ENCODE measurements around the gene ZFYVE9.

Gene ZFYVE9

DNA sequence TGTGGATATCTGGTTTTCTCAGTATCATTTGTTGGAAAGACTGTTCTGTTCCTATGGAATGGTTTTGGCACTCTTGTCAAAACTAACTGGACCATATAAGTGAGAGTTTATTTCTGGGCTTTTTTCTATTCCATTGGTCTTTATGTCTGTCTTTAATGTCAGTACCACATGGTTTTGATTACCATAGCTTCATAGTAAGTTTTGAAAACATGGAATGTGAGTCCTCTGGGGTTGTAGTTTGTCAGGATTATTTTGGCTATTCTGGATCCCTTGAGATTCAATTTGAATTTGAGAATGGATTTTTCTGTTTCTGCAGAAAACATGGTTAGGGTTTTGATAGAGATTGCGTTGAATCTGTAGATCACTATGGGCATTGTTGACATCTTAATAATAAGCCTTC is 107.9 kb downstream of the ZFYVE9 start:
- DNase-seq, result no peak

DNA sequence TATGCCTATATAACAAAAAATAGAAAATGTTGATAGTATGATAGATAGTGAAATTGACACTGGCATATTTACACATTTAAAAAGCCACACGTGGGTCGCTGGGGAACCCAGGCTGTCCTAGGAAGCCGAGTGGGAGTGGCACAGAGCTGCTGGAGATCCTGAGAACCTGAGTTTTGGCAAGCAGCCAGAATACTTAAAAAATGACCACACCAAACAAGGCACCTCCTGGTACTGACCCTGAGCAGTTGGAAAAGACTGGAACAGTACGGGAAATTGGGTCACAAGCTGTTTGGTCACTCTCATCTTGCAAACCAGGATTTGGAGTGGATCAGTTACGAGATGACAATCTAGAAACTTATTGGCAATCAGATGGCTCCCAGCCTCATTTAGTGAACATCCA is 111.5 kb downstream of the ZFYVE9 start:
- DNase-seq, result no peak

DNA sequence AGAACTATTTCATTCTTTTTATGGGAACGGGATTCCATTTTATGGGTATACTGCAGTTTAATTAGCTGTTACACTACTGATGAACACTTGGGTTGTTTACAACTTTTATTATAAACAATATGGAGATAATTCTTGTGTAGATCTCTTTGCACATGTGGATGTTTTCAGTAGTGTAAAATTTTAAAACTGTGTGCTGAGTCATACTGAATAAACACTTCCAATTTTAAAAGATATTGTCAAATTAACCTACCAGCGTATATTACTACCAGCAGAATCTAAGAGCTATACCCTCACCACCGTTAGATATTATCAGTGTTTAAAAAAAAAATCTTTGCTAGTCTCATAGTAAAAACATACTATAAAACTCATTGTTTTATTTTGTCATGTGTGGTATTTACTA is 118.0 kb downstream of the ZFYVE9 start:
- DNase-seq, result no peak

DNA sequence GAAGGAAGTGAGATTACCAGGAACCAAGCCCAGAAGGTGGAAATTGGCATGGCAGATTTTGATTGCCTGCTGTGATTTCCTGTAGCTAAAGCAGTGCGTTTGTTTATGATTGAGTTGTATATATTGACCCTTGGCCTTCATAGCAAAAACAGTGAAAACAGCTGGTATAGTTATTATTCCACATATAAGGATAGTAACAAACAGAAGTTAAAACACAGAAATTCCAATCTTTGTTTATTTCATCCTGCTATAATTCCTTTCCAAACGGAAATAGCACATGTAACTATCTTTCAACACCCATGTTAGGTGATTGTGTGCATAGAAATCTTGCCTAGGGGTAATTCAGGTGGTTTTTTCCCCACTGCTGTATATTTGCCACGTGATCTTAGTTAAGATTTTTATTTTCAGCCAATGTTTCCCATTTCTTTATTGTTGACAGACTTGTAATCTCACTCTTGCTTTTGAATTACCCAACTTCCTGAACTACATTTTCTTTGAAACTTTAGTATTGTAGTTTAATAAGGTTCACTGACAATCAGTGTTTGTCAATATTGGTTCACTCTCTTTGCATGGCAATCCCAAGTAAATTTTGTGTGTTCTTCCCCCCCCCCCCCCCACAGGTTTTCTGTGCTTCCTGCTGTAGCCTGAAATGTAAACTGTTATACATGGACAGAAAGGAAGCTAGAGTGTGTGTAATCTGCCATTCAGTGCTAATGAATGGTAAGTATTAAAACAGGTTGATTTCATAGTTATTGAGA is 121.4 kb downstream of the ZFYVE9 start:
- DNase-seq, result no peak

DNA sequence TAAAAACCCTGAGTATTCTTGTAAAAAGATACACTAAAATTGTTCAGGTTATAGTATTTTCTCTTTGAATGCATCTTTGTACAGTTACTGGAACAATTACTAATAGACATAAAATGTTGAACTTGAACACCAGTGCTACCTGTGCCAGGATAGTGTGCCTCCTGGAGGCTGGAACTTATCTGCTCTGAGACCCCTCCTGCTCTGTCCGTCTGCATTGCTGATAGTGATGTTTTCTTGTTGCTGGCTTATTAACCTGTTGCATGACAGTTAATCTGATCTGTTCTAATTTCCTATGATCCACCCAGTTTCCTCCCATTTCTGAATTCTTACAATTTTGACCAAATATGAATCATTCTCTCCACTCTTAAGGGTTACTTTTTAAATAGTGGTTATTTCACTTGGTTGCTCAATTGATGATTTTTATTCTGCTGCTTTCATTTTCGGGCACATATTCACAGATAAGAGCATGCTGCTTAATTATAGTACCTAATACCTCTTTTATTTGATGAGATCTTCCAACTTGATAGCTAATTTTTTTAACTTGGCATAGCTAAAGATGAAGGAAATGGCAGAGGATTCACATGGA is 122.7 kb downstream of the ZFYVE9 start:
- DNase-seq, result no peak

DNA sequence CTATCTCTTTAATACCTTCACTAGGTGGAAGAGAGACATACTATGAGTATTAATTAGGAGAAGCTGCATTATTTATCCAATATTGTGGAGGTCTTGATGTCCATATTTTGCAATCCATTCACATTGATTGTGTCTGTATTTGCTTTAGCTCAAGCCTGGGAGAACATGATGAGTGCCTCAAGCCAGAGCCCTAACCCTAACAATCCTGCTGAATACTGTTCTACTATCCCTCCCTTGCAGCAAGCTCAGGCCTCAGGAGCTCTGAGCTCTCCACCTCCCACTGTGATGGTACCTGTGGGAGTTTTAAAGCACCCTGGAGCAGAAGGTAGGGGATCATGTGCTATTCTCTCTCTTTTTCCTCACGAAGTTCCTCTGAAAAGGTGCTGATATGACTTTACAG is 124.6 kb downstream of the ZFYVE9 start:
- DNase-seq, result no peak

DNA sequence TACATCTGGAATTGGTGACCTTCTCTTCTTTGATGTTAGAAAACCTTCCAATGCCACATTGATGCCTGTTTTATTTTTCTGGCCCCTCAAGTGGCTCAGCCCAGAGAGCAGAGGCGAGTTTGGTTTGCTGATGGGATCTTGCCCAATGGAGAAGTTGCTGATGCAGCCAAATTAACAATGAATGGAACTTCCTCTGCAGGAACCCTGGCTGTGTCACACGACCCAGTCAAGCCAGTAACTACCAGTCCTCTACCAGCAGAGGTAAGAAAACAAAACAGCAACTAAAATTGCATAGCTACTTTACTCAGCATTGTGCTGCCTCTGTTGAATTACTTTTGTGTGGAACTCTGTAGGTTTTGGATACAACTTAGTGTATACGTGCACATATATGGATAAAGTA is 126.5 kb downstream of the ZFYVE9 start:
- no peak for DNase-seq

DNA sequence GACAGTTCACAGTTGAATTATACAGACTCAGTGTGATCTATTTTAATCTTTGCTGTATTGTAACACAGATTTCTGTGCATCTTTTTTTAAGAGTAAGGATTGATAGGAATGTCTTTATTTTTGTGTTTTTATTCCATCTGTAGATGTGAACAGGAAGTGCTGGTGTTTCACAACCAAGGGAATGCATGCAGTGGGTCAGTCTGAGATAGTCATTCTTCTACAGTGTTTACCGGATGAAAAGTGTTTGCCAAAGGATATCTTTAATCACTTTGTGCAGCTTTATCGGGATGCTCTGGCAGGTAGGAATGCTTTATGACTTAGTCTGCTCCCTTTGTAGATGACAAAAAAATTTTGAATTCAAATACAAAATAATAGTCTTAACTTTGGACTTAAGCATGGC is 139.6 kb downstream of the ZFYVE9 start:
- no peak for DNase-seq

DNA sequence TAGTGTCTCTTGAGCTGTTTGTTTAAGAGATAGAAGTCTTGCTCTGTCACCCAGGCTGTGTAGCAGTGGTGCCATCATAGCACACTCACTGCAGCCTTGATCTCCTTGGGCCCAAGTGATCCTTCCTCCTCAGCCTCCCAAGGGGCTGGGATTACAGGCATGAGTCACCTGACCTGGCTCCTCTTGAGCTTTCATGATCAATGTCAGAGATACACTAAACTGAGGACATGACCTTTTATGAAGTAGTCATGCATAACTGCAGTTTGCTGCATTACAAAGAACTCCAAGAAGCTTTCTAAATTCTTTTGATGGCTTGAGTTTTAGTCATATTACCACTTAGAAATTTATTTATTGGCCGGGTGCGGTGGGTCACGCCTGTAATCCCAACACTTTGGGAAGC is 146.4 kb downstream of the ZFYVE9 start:
- DNase-seq, result no peak

DNA sequence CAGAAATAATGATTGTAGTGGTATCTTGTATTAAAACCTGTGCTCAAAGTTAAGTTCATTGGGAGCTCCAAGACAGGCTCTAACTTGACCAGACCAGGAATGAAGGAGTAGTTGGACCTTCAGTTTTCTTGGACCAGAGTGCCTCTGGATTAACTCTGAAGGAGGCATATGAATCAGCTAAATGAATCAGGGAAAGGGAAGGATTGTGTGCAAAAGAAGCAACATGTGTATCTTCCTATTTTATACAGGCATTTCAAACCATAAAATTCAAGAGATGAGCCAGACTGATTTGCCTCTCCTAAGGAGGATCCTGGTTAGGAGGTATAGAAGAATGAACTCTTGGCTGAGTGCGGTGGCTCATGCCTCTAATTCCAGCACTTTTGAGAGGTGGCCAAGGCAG is 152.7 kb downstream of the ZFYVE9 start:
- DNase-seq, result no peak

DNA sequence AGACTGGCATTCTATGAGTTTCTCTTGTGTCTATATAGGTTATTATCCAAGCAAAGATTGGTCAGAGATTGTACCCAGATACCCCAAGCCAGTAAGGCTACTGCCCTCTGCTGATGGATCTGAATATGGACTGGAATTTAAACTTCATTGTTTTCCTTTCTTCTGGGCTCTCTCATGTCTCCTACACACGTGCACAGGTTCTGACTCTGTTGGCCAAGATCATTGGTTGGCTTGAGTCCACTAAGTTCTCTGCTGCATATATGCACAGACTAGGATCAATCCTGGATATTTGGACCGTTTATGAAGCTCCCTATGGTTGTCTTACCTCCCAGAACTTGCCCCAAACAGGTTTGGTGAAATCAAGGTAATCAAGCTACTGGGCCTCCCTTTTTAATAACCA is 154.5 kb downstream of the ZFYVE9 start:
- DNase-seq, result no peak

DNA sequence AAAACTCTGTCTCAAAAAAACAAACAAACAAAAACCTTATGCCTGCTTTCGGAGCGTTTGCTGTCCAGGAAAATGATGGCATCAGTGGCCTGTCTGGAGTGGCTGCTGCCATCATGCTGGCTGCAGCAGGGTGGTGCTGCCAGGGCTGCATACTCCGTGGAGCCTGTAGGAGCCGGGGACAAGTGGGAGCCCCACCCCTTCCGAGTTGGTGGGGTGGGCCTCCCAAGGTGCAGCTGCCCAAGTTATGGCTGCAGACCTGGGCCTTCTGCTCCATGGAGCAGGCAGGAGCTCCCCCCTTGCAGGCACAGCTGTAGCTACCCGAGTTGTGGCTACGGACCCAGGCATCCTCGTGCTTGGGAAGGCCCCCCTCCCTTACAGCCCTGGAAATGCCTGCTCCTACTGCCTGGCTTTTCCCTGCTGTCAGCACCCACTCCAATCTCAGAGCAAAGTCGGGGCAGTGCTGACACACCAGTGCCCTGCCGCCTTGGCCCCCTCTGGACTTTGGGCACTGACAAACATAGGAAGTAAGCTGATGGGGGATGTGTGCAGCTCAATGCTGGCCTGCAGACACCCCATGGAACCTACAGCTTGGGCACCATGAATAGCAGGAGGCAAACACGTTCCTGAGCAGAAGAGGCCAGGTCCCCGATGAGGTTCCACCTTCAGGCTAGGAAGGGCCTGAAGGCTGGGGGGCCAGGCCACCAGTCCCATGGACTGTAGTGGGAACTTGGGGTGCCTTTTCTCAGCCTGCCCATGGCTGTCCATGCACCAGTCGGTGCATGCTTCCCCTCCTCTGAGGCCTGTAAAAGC is 163.7 kb downstream of the ZFYVE9 start:
- DNase-seq, result no peak

DNA sequence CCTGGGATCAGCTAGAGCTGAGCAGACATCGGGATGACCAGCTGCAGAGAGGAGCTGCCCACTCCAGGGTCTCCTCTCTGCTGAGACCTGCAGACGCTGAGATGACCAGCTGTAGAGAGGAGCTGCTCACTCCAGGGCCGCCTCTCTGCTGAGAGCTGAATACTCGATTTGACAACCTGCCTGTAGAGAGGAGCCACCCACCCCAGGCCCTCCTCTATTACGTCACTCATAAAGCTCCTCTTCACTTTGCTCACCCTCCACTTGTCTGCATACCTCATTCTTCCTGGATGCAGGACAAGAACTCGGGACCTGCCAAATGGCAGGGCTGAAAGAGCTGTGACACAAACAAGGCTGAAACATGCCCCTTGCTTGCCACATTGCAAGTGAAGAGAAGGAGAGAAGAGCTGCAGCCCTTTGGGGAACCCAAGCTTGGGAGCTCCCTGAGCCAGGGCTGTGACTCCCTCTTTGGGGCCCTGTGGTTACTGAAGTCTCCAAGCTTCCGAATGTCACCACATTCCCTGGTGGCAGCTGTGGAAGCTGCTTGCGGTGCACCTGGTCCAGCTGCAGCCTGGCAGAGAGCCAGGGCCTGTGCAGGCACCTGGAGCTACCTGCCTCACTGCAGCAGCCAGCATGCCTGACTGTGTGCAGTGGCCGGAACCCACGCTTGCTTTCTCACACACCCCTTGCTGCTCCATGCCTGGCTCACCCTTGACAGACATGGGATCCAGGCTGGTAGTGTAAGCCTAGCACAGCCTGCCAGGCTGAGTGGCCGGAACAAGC is 164.5 kb downstream of the ZFYVE9 start:
- no peak for DNase-seq

DNA sequence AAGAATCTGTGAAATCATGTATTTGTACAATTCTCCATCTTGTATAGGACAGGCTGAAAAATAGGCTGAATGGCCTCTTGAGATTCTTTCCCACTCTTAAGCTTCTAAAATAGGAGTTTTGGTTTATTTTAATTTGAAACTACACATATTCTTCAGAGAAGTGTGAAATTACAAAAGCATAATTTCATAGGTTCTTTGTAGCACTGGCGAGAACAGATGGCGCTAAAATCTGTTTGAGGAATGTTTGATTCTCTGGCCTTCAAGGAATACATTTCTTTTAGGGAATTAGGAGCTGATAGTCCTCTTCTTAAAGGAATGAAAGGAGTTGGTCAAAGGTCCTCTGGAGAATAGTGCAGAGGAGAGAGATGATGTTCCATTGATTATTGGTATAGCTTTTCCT is 179.2 kb downstream of the ZFYVE9 start:
- no peak for DNase-seq

DNA sequence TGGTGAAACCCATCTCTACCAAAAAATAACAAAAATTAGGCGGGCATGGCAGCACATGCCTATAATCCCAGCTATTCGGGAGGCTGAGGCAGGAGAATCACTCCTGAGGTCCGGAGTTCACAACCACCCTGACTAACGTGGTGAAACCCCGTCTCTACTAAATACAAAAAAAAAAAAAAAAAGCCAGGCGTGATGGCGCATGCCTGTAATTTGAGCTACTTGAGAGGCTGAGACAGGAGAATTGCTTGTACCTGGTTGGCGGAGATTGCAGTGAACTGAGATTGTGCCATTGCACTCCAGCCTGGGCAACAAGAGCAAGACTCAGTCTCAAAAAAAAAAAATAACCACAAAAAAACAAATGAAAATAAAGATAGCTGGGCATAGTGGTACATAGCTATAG is 181.8 kb downstream of the ZFYVE9 start:
- no peak for DNase-seq

DNA sequence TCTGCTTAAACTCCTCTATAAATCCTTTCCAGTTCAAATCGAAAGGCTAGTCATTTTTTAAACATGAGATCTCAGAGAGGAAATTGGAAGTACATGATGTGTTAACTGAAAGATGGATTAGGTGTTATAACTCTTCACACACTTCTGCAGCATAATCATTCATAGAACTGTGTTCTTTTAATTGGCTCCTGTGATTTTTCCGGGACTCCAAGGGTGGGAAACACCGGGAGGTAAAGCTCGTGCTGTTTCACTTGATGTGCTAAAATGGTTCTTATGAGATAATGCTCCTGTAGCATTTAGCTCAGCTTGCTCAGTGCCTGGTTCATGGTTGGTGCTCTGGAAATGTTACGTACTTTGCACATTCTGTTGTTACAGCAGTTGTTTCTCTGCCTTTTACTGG is 183.9 kb downstream of the ZFYVE9 start:
- no peak for DNase-seq

DNA sequence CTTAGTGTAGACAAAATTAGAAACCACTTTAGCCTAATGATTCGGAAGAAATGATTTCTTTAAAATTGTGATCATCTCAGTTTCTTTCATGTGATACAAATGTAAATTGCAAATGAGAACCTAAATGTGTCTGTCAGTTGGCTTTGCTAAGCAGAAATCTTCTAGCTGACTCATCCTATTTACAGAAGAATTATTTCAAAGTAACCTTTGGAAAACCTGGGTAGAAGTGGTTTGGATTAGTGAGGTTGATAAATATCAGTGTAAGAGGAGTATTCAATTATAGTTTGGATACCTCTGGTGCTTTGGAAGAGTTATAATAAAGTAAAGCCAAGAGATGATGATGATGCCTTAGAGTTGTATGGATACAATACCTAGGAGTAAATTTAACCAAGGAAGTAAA is 186.7 kb downstream of the ZFYVE9 start:
- DNase-seq, result no peak

DNA sequence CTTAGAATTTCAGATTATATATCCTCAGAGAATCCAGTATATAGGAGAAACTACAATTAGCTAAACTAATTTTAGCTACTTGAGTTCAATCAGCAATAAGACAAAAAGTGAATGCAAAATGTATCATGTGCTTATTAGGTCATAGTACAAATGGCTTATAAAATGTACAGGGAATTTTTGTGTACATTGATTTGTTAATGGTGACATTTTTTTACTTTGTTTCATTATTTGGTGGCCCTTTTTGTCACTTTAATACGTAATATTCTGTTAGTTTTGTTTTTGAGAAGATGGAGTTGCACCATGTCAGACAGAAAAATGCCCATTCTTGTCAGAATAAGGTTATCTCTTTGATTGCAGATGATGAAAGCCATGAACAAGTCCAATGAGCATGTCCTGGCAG is 190.5 kb downstream of the ZFYVE9 start:
- no peak for DNase-seq

DNA sequence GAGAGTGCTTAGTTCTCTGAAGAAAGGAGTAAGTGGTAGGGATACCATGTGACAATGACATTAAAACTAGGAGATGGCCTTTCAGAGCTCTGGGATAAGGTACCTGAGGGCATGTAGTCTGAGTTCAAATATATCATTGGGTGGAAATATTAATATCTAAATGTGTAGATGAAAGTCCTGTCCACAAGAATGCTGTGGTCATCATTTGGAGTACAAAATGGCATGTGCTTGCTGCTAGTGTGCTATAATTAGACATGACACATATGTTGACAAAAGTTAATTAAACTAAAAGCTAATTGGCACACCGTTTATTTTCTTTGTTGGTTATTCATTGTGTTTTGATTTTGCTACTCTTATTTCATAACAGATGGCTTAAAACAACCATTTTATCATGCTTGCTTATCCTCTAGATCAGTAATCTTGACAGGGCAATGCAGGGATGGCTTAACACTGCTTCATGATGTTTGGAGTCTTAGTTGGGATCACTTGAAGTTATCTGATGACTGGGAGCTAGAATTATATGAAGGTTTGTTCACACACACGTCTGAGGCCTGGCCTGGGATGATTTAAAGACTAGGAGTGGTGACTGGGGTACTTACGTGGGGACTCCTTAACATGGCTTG is 193.1 kb downstream of the ZFYVE9 start:
- no peak for DNase-seq

DNA sequence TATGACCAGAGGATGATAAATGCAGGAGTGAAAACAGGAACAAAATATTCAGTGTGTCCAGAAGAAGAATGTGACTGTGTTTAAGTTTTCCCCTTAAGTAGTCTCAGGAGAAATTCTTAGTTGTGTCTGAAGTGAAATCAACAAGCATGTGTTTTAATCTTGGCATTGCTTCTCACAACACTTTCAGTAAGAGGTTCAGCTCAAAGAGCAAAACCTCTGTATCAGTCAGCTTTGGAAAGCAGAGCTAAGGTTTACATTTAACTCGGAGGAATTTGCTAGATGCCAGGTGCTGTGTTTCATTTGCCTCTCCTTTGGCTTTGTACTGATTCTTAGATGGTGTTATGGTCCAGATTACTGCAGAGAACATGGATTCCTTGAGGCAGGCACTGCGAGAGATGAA is 195.6 kb downstream of the ZFYVE9 start:
- no peak for DNase-seq

DNA sequence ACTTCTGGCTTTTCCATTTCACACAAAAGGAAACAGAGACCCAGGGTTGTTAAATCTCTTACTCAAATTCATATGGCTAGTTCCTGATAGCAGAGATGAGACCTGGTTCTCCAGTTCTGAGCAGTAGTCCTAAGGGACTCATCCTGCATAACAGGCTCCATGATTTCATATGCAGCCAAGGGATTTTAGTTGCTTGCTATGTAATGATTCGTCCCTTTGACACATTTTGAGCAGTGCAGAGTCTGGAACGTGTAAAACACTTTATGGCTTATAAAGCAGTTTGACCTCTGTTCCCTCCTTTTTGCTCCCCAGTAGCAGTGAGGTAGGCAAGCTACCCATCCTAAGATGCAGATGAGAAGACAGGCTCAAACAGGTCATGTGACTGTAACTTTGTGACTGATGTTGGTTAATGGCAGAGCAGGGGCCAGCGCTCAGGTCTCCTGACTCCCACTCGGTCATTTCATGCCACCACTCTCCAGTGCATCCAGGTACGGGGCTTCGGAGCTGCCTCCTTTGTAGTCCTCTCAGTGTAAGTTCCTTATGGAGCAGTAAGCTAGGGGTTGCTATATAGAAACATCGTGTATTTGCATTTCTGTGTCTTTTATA is 199.9 kb downstream of the ZFYVE9 start:
- no peak for DNase-seq

DNA sequence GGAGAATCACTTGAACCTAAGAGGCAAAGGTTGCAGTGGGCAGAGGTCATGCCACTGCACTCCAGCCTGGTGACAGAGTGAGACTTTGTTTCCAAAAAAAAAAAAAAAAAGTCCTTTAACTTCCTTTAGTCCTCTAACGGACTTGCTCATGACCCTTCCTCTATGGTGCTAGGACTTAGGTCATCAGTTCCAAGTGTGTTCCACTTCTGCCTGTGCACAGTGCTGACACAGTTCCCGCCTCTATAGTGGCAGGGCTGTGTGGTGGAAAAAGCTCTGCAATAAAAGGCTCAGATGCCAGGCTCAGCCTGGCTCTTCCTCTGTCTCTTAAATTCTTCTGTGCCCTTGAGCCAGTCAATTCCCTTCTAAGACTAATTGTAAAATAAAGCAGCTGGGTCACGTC is 202.1 kb downstream of the ZFYVE9 start:
- no peak for DNase-seq

DNA sequence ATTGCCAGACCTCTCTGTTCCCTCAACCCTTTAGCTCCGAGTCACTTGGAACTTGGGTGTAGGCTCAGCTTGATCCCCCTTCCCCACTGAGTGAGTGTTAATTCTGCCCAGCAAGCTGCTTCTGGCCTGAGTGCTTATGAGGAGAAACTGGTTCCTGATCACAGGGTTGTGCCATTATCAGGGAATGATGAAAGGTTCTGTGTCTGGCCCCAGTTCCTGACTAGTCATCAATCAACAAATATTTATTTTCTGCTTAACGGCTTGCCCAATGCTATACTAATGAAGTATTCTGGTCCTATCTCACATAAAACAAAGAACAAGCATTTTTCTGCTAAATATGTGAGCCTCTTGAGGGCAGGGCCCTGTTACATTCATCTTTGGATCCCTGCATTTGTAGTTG is 203.4 kb downstream of the ZFYVE9 start:
- no peak for DNase-seq

All from NCI-H1048 (cell line).